Heart right ventricle (tissue), 16 donors: ENCODE data around the gene BTBD19. TPM values are rescaled to one million over a fixed set of nuclear protein-coding genes. Genes with fewer than 3 reads are reported as not detected.

Experiments used
- ATAC-seq, 8 donors: fragments of 200-7000 bp; cut with Tn5 transposase; one replicate each; pipeline ENCODE4 v1.9.1; 2020; ENCODE audit warnings: mild to moderate bottlenecking in 8 of 8, moderate library complexity in 8 of 8, moderate number of reproducible peaks in 1 of 8
- DNase-seq, 2 donors: peaks; one replicate each; pipeline ENCODE4 v3.0.0-alpha.2; 2020
- H3K27ac ChIP-seq, 10 donors: fragments of 200-600 bp; sonication (generic) in 2 of 10; one replicate each; pipeline versions ENCODE4 v1.5.0 to v1.8.0; 2020 to 2022; ENCODE audit warnings: mild to moderate bottlenecking in 3 of 10
- H3K27me3 ChIP-seq, 7 donors: fragments of 200-600 bp; one replicate each; pipeline ENCODE4 v1.8.0; 2021 to 2022; ENCODE audit warnings: mild to moderate bottlenecking in 2 of 7
- H3K36me3 ChIP-seq, 9 donors: fragments of 200-600 bp; sonication (generic) in 1 of 9; one replicate each; pipeline versions ENCODE4 v1.5.0 to v1.8.0; 2020 to 2022; ENCODE audit warnings: mild to moderate bottlenecking in 2 of 9
- H3K4me1 ChIP-seq, 9 donors: fragments of 200-600 bp; sonication (generic) in 1 of 9; one replicate each; pipeline versions ENCODE4 v1.5.0 to v1.8.0; 2020 to 2022; ENCODE audit warnings: mild to moderate bottlenecking in 4 of 9
- H3K4me3 ChIP-seq, 10 donors: fragments of 200-600 bp; sonication (generic) in 2 of 10; one replicate each; pipeline versions ENCODE4 v1.5.0 to v1.8.0; 2020 to 2022; ENCODE audit warnings: mild to moderate bottlenecking in 7 of 10, moderate library complexity in 2 of 10
- H3K9me3 ChIP-seq, 11 donors: fragments of 200-600 bp in 10 of 11; sonication (generic) in 2 of 11; one replicate each; pipeline versions ENCODE4 v1.5.0 to v1.8.0; 2013 to 2022; ENCODE audit warnings: mild to moderate bottlenecking in 2 of 11, control low read depth in 1 of 11, moderate library complexity in 1 of 11
- WGBS, 2 donors: extraction: QIAGEN DNeasy Blood & Tissue Kit; methylation state at CpG; one replicate each; pipeline ENCODE4 v1.1.7; 2013; ENCODE audit warnings: inconsistent platforms in 1 of 2; 5-methylcytosine and 5-hydroxymethylcytosine counted together
- intact Hi-C, 10 donors: fragments of 100-400 bp; cut with DNase I; formaldehyde crosslinking; loops; one replicate each; pipeline versions ENCODE4 v1.11.1 to v1.14.2; 2022
- polyA plus RNA-seq, 2 donors: library from polyadenylated mRNA; stranded (reverse); fragments of 200-250 nt; gene quantifications; one replicate each; pipeline ENCODE4 v1.2.3, GENCODE V29; 2013
- total RNA-seq, 10 donors: library from RNA; stranded (reverse); fragmentation: NEBNext Ultra II Directional in 3 of 10; extraction: Animal tissue kit (Norgen Biotek cat#: 25700) in 3 of 10; gene quantifications; one replicate each; pipeline versions ENCODE4 v1.2.1 to v1.2.4, GENCODE V29; 2021 to 2023
- TF ChIP-seq, protein P1 (sequence below), 9 donors: fragments of 200-600 bp; sonication (generic) in 2 of 9; IDR thresholded peaks; one replicate each; pipeline versions ENCODE4 v1.5.0 to v1.8.0; 2021 to 2022; ENCODE audit warnings: antibody characterized with exemption in 9 of 9, mild to moderate bottlenecking in 5 of 9, moderate library complexity in 1 of 9
- donor health status: Arrhythmogenic right ventricular cardiomyopathy.
- donor health status: ischemic (EF 13 %, LVEDD 7.1; RV severe dilation, severe dysfunction).
- donor health status: healthy with polysubstance abuse.
- donor health status: DM: no; HTN: yes; CAD: no.
- donor health status: DM: no; HTN: no; CAD: no.
- donor health status: ischemic (EF 25% LVEDD 6.9; RV normal size, moderate dysfunction).
- donor health status: ischemic (EF 25% LVEDD 5.7; RV mildly dilated, moderate dysfunction).
- donor health status: healthy.
- donor health status: DM: yes; HTN: yes; CAD: no.
- donor health status: Ischemic cardiomyopathy.
- donor health status: ischemic (EF 35%, LVEDD 5.7; RV mildly dilated, moderate dysfunction).
- donor health status: nonischemic (EF 11% LVEDD 7.7; RV severe dilation, severe dysfunction).
- donor health status: DM: yes; HTN: yes; CAD: no.
- donor health status: PGD.
- donor health status: ischemic (EF 29% LVEDD 5.4; RV normal size, mild dysfunction).
- donor health status: nonischemic (EF 23%, LVEDD 6.1; RV moderate dilation, normal function).

BTBD19 gene
- total and polyA plus RNA-seq, 12 donors = 1.8 to 12.5 (median 3.2) TPM

DNA sequence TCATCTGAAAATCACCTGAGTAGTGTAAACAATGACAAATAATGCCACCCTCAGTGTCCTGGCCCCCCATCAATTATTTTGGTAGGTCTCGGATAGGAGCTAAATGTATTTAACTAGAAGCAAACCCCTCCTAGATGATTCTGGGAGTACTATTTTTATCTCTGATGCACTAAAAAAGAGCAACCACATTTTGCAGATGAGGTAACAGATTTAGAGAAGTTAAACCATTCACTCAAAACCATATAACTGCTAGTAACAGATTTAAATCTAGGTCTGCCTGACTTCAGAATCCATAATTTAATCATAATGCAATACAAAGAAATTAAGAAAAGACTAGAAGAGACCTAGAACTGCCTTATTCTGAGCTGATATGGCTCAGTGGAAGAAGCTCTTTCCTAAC lies 52.0 kb downstream of the BTBD19 start:
- no peak overlapping the region for H3K4me3 ChIP-seq
- ATAC-seq (no peak), DNase-seq (no peak)
- intact Hi-C loops = no loop called here
- TF ChIP-seq, protein P1, sequence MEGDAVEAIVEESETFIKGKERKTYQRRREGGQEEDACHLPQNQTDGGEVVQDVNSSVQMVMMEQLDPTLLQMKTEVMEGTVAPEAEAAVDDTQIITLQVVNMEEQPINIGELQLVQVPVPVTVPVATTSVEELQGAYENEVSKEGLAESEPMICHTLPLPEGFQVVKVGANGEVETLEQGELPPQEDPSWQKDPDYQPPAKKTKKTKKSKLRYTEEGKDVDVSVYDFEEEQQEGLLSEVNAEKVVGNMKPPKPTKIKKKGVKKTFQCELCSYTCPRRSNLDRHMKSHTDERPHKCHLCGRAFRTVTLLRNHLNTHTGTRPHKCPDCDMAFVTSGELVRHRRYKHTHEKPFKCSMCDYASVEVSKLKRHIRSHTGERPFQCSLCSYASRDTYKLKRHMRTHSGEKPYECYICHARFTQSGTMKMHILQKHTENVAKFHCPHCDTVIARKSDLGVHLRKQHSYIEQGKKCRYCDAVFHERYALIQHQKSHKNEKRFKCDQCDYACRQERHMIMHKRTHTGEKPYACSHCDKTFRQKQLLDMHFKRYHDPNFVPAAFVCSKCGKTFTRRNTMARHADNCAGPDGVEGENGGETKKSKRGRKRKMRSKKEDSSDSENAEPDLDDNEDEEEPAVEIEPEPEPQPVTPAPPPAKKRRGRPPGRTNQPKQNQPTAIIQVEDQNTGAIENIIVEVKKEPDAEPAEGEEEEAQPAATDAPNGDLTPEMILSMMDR (IDR thresholded peaks at IDR 0.05) = no peak
- H3K36me3 ChIP-seq = peaks cover 0 to 55% (median 7%) of the 10 kb centered on the region in 9 donors
- H3K4me1 ChIP-seq = peaks cover 0 to 36% (median 19%) of the 10 kb centered on the region in 9 donors
- H3K27me3 ChIP-seq = no peaks in the 10 kb centered on the region
- H3K27ac ChIP-seq = peak overlapping the region in 3 of 10 donors; percentile 2 to 20 (median 18)
- H3K9me3 ChIP-seq = no peaks in the 10 kb centered on the region
- 88 to 90% methylated on average over 1 of the region's 1 CpG for whole genome bisulfite sequencing, 2 donors

DNA sequence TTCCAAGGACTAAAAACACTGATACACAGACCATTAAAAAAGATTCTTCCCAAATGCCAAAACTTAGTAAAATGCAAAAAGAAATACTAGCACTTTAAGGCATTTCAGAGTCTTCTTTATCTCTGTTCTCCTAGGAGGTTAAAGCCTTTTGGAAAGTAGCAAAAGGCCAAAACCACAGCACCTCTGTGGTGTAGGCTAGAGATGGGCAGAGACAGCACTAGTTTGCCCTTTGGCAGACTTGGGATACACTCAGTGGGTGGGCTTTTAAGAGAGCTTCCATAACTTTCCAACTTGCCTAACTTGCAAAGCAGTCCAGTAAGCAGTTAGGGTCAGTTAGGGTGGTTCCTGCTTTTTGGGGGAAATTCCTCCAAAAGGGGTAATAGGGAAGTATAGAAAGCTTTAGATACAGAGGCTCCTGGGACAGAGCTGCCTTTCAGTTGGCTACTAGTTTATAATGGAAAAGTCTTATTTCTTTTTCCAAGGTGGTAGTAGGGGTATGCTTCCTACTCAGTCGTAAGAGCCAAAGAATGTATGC lies 52.6 kb downstream of the BTBD19 start:
- peaks cover 0 to 55% (median 7%) of the 10 kb centered on the region in 9 donors for H3K36me3 ChIP-seq
- TF ChIP-seq, protein P1 (IDR thresholded peaks at IDR 0.05) = no peak
- WGBS, 2 donors = 50 to 55% methylated on average over 1 of the region's 1 CpG

DNA sequence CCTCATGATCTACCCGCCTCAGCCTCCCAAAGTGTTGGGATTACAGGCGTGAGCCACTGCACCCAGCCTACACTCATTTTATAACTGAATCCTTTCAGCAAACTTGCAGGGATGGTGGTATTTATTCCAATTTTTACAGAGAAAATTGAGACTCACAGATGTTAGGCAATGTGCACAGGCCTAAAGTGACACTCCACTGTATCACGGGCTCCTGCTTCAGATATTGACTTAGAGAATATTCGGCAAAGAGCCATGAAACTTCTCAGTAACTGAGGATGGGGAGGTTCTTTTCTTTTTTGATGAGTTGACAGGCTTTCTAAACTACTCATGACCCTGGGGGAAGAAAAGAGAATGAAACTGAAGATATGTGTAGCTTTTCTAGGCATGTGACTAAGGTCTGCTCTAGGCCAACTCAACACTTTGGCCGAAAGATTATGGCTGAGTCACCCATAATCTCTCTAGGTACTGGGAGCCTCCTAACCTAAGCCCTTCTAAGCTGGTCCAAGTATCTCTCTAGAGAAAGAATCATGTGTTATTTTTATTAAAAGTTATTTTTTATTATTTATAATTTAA lies 54.6 kb downstream of the BTBD19 start:
- Histone ChIP-seq H3K9me3 (no peaks in the 10 kb centered on the region), H3K27ac (peak overlapping the region in 1 of 10 donors; percentile 26), H3K4me1 (peaks cover 0 to 36% (median 19%) of the 10 kb centered on the region in 9 donors), H3K36me3 (peaks cover 0 to 54% (median 4%) of the 10 kb centered on the region in 9 donors), H3K27me3 (no peaks in the 10 kb centered on the region), H3K4me3 (no peak overlapping the region)
- DNase-seq = no peak
- 88 to 89% methylated on average over 5 of the region's 5 CpGs for whole genome bisulfite sequencing, 2 donors
- ATAC-seq = peak in 2 of 8 donors; percentile 53 to 70
- intact Hi-C loops = no loop called here
- TF ChIP-seq, protein P1 (IDR thresholded peaks at IDR 0.05) = no peak

More for the DNA sequence above, 52.6 kb downstream of the BTBD19 start:
- Histone ChIP-seq H3K4me3 (no peak overlapping the region), H3K9me3 (no peaks in the 10 kb centered on the region), H3K27ac (peak overlapping the region in 5 of 10 donors; percentile 2 to 41 (median 20)), H3K4me1 (peaks cover 0 to 36% (median 19%) of the 10 kb centered on the region in 9 donors), H3K27me3 (no peaks in the 10 kb centered on the region)
- ATAC-seq (peak in 2 of 8 donors; percentile 22 to 23), DNase-seq (no peak)
- intact Hi-C loops = no loop called here

Other genes starting within 250 kb of the BTBD19 start
- 10 to 100 TPM in 8 of 10 donors, 1 to 10 TPM in 2; 6.6 to 18.6 (median 12.2) TPM for gene TMEM53, start 134.0 kb upstream of the BTBD19 start, total RNA-seq
- 10 to 100 TPM in 1 of 2 donors, 1 to 10 TPM in 1; 8.7 to 21.0 TPM for gene TMEM53, start 134.0 kb upstream of the BTBD19 start, polyA plus RNA-seq
- 1 to 10 TPM in 3 of 10 donors, under 1 TPM in 2, not detected in 5; 0.62 to 3.3 (median 1.1) TPM for gene ARMH1, start 133.8 kb upstream of the BTBD19 start, total RNA-seq
- 1 to 10 TPM; 1.6 to 2.5 TPM for gene ARMH1, start 133.8 kb upstream of the BTBD19 start, polyA plus RNA-seq
- gene RNU5D-1, start 77.4 kb upstream of the BTBD19 start, total RNA-seq = not detected
- gene RNU5D-1, start 77.4 kb upstream of the BTBD19 start, polyA plus RNA-seq = not detected
- 1 to 10 TPM in 7 of 10 donors, under 1 TPM in 3; 0.73 to 3.7 (median 1.4) TPM for gene KIF2C, start 68.7 kb upstream of the BTBD19 start, total RNA-seq
- 1 to 10 TPM in 1 of 2 donors, under 1 TPM in 1; 0.22 to 1.0 TPM for gene KIF2C, start 68.7 kb upstream of the BTBD19 start, polyA plus RNA-seq
- 1,000 to 10,000 TPM in 1 of 10 donors, 100 to 1,000 TPM in 9; 587 to 1,039 (median 681) TPM for gene RPS8, start 33.0 kb upstream of the BTBD19 start, total RNA-seq
- 1,000 to 10,000 TPM; 1,461 to 1,942 TPM for gene RPS8, start 33.0 kb upstream of the BTBD19 start, polyA plus RNA-seq
- gene BEST4, start 20.4 kb upstream of the BTBD19 start, total RNA-seq = under 1 TPM in 5 of 10 donors, not detected in 5; 0.11 to 0.31 (median 0.16) TPM
- under 1 TPM; 0.07 to 0.44 TPM for gene BEST4, start 20.4 kb upstream of the BTBD19 start, polyA plus RNA-seq
- gene PLK3, start 8.1 kb upstream of the BTBD19 start, total RNA-seq = 10 to 100 TPM in 1 of 10 donors, 1 to 10 TPM in 9; 2.9 to 10.3 (median 6.8) TPM
- 10 to 100 TPM in 1 of 2 donors, 1 to 10 TPM in 1; 8.7 to 12.7 TPM for gene PLK3, start 8.1 kb upstream of the BTBD19 start, polyA plus RNA-seq
- 1 to 10 TPM in 3 of 10 donors, under 1 TPM in 5, not detected in 2; 0.51 to 2.0 (median 0.71) TPM for gene DYNLT4, start 1.2 kb upstream of the BTBD19 start, total RNA-seq
- 1 to 10 TPM in 1 of 2 donors, under 1 TPM in 1; 0.59 to 1.8 TPM for gene DYNLT4, start 1.2 kb upstream of the BTBD19 start, polyA plus RNA-seq
- 1 to 10 TPM in 1 of 10 donors, under 1 TPM in 9; 0.32 to 1.1 (median 0.44) TPM for gene PTCH2, start 34.7 kb downstream of the BTBD19 start, total RNA-seq
- gene PTCH2, start 34.7 kb downstream of the BTBD19 start, polyA plus RNA-seq = under 1 TPM; 0.25 to 0.80 TPM
- 10 to 100 TPM; 33.6 to 50.2 (median 41.4) TPM for gene EIF2B3, start 178.1 kb downstream of the BTBD19 start, total RNA-seq
- 10 to 100 TPM; 19.2 to 44.4 TPM for gene EIF2B3, start 178.1 kb downstream of the BTBD19 start, polyA plus RNA-seq
- 10 to 100 TPM; 15.2 to 29.4 (median 18.0) TPM for gene HECTD3, start 202.8 kb downstream of the BTBD19 start, total RNA-seq
- gene HECTD3, start 202.8 kb downstream of the BTBD19 start, polyA plus RNA-seq = 10 to 100 TPM; 22.5 to 23.6 TPM
- gene UROD, start 203.7 kb downstream of the BTBD19 start, total RNA-seq = 10 to 100 TPM; 68.1 to 94.0 (median 83.1) TPM
- 100 to 1,000 TPM in 1 of 2 donors, 10 to 100 TPM in 1; 84.7 to 109 TPM for gene UROD, start 203.7 kb downstream of the BTBD19 start, polyA plus RNA-seq